GM21825 (cell line): ENCODE results near the gene ADGRG1.

Source experiments
- ATAC-seq: cut with Tn5 transposase; IDR thresholded peaks from one replicate; pipeline ENCODE4 v1.9.1; 2021; ENCODE audit warnings: mild to moderate bottlenecking, moderate library complexity; ENCODE audit not compliant: unreplicated experiment

The ADGRG1 gene

DNA sequence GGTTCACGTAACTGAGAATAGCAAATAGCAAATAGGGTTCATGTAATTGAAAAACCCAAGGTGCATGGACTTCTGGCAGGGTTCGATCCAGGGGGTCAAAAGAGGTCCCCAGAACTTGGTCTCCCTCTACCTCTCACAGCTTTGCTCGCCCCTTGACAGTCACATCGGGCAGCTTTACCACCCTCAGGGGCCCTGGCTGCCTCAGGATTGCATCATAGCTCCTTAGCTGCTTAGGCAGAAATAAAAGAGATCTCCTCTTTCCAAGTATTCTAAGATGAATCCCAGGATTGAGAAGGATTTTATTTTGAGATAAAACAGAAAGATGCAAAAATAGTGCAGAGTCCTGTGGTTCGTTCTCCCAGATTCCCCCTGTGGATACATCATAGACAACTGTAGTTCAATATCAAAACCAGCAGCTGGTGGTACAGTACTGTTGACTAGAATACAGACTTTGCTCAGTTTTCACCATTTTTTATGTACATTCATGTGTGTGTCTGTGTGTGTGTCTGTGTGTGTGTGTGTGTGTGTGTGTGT is 52.5 kb downstream of the ADGRG1 start:
- no peak for ATAC-seq

DNA sequence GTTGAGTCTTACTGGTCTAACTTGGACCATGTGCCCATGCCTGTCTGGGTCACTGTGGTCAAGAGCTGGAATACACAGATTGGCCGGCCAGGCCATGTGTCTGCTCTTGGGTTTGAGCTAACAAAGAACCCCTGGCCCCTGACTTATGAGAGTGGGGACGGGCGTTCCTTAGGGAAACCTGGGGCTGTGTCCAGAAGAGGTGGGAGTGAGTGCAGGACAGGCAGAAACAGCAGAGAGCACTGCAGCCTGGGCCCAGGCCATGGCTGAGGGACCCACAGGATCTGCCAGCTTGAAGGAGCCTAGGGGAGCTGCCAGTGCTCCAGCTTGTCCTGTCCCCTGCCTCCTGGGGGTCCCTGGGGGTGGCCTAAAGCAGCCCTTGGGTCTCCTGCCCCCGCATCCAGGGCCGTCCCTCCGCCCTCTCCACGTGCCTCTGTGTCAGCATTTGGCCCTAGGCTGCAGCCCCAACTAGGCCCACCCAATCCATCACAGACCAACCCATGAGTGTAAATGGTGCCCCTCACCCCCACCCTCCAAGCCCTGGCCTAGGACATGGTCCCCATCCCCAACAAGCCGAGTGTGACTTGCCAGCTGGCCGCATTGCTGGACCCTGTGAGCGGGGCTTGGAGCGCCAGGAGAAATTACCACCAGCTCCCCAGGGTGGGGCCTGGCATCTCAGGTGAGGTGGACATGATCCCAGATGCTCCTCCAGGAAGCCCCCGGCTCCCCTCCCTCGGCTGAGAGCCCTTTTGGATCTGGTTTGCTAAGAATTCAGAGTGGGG is 53.7 kb downstream of the ADGRG1 start:
- ATAC-seq: no peak

- no peak for ATAC-seq
These were observed 54.6 kb downstream of the ADGRG1 start for GRCh38 chr16:57682809-57683635.

- no peak for ATAC-seq
These were observed 55.5 kb downstream of the ADGRG1 start for GRCh38 chr16:57683636-57684545.

DNA sequence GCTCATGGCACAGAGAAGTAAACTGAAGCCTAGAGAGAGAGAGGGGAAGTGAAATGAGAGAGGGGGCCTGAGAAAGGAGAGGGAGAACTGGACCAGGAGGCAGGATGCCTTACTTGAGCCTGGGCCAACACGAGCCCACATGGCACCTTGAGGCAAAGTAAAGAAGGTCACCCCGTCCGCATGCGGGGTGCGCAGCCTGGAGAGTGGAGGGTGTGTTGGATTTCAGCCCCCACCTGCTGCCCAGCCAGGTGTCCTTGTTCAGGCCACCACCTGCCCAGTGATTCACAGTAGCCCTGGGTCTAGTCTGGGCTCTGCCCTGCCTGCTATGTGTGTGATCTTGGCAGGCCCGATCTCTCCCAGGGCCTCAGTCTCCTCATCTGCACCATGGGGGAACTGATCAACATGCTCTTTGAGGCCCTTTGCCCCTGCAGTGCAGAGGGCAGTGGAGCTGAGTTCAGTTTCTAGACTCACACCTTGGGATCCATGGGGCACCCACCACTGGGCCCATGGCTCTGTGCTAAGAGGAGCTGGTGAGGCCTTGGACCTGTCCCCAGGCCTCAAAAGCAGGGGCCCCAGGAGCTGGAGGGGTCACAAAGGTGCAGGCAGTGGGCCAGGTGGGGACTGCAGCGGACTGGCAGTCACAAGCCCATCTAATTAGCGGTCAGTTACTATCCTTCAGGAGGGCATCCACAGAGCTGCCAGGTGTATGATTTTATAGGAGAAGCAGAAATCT is 56.4 kb downstream of the ADGRG1 start:
- ATAC-seq: no peak

DNA sequence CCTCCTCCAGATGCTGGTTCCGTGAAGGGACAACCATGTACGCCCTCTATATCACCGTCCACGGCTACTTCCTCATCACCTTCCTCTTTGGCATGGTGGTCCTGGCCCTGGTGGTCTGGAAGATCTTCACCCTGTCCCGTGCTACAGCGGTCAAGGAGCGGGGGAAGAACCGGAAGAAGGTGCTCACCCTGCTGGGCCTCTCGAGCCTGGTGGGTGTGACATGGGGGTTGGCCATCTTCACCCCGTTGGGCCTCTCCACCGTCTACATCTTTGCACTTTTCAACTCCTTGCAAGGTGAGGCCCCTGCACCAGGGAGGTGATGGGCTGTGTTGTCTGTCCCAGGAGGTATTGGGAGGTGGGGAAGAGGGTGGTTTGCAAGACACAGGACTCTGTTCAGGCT is 57.2 kb downstream of the ADGRG1 start:
- no peak for ATAC-seq

DNA sequence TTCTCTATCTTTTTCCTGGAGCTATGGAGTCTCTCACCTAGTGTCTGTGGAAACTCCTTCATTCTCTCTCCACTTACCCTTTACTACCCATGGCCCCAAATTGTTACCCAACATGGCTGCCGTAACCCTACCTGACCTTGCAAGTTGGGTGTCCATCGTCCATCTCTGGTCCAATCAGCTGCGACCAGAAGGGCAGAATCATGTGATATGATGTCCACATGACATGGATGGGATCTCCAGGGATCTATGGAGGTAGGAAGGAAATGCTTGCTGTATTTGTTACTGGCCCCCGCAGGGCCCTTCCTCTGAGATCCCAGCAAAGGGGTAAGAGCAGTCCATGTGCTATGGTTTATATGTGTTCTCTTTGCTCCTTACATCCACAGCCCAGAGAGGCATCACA is 58.1 kb downstream of the ADGRG1 start:
- no peak for ATAC-seq

DNA sequence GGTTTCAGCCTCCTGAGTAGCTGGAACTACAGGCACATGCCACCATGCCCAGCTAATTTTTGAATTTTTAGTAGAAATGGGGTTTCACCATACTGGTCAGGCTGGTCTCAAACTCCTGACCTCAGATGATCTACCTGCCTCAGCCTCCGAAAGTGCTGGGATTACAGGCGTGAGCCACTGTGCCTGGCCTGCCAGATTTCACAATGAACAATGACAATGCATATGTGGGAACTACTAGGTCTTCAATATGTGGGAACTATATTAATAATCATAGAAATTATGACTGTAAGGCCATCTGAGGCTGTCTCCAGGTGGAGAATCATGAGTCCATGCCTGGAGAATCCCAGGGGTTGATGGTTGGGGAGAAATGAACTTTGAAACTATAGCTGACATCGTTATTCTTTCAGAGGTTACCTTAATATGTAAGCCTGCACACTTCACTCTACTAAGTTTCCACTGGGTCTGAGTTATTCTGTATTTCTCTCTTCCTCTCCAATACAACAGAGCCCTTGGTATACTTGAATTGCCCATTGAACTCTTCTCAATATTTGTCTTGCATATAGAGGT is 59.0 kb downstream of the ADGRG1 start:
- no peak for ATAC-seq

DNA sequence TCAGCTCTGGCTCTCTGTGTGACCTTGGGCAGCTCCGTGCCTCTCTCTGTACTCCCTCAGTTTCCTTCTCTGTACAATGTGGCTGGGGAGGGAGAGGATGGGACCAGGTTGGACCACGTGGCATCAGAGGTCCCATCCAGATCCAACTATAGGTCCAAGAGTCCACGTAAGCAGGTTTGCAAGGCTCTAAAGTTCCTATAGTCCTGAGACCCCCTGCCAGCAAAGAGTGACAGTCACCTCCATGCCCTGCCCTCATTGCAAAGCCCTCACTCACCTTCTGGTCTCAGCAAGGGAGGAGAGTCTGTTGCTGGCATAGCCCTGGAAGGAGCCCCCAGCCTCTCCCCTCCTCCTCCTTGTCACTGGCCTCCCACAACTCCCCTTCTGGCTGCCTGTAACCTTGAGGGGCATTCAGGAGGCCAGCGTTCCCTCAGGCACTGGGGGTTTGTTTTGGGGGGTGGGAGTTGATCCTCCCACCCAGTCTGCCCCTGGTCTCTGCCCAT is 60.1 kb downstream of the ADGRG1 start:
- ATAC-seq: no peak

GRCh38 chr16:57688987-57689761 is 60.7 kb downstream of the ADGRG1 start:
- no peak for ATAC-seq

DNA sequence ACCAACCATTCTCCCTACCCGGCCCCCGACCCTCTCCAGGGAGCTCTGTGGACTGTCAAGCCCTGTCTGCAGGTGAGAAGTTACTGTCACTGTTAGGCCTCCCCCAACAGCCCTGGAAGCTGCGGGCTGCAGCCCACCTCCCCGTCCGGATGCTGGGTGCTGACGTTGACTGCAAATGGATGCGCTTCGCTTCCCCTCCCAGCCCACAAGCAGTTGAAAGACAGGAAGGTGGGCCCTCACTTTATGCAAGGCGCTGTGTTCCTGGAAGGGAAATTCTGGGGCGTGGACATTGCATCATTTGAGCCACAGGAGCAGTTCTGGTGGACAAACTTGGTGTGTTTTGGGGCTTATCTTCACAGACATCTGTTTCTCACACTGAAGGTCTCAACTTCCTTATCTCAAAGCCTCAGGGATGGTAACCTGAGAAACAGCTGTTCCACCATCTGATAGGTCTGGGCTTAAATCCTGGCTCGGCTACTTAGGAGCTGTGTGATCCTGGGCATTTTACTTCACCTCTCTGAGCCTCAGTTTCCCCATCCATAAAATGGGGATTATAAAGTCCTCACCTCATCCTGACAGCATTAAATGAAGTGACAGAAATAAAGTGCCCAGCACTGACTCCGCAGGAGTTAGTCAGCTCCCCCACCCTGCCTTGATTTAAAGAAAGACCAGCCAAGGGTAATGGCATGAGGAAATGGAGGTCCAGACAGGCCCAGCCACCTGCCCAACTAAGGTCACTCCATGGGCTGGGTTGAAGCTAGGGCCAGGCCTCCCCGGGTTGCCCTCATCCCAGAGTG is 61.5 kb downstream of the ADGRG1 start:
- peak; percentile 65 for ATAC-seq

DNA sequence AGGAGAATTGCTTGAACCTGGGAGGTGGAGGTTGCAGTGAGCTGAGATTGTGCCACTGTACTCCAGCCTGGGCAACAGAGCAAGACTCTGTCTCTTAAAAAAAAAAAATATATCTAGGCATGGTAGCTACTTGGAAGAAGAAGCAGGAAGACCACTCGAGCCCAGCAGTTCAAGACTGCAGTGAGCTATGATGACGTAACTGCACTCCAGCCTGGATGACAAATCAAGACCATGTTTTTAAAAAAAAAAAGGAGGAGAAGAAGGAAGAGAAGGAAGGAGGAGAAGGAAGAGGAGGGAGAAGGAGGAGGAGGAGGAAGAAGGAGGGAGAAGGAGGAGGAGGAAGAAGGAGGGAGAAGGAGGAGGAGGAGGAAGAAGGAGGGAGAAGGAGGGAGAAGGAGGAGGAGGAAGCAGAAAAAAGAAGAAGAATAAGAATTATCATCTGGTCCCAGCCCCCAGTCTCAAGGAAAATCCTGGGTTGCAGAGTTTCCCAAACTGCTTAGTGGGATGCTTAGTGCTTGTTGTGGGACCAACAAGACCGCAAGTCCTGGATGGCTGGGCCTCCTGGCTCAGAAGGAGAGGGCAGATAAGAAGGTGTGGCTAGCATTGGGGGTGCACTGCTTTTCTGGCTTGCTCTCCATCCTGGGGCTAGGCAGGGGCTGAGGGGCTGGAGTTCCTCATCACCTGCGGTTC is 62.5 kb downstream of the ADGRG1 start:
- no peak for ATAC-seq

DNA sequence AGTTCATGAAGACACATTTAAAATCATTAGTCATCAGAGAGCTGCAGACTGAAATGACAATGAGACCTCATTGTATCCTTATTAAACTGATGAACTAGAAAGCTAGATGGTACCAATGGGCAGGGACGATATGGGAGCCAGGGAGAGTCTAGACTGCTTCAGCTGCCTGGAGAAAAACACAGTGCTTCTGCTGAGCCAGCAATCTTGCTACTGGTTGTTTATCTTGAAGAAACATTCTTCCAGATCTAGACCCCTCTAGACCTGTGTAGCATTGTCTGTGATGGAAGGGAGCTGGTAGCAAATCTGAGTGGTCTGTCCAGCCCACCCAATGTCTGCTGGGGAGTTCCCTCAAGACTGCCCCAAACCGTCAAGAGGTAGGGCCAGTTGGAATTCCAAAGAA is 64.2 kb downstream of the ADGRG1 start:
- no peak for ATAC-seq

- ATAC-seq: no peak
These were observed 65.1 kb downstream of the ADGRG1 start for GRCh38 chr16:57693550-57693949.

DNA sequence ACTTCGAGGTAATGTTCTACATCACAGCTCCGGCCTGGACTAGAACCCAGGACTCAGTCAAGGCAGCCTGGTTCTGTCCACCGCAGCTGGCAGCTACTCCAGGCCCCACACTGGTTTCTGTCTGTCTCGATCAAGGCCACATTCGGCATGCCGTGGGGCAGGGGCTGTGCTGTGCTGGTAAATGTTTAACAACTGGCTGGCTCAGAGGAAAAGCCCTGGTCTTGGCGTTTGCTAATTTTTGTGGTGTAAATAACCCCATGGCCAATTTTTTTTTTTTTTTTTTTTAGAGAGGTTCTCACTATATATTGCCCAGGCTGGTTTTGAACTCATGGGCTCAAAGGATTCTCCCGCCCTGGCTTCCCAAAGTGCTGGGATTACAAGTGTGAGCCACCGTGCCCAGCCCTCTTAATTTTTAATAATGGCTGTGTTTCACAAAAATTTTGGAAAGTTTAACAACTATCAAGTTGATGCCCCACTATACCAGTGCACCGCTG is 65.8 kb downstream of the ADGRG1 start:
- ATAC-seq: no peak

GRCh38 chr16:57694725-57695679 is 66.6 kb downstream of the ADGRG1 start, which contains the start of gene DRC7:
Gene DRC7, plus strand, starts transcription at chr16:57694806. Its CDS starts 3,144 bp downstream, at chr16:57697950.
- no peak for ATAC-seq
